ENCODE measurements around the gene ACE.

The ACE gene

GRCh38 chr17:63439687-63440086 lies 37.2 kb upstream of the ACE start:
- DNase-seq (ENCODE audit: extremely low spot score) = no peak
- ChIA-PET CTCF (interaction anchor here (0.7 to 2.4 kb wide), 7 partner anchors 14 to 173 kb away, joined by 3 to 26 read pairs (median 3); partner anchors contain the start of gene ACE), POLR2A (no interaction called here)
- TF ChIP-seq CTCF (IDR thresholded peaks at IDR 0.05; ENCODE audit: control extremely low read depth, extremely low read depth, low read depth, missing control alignments) = no peak

- no peak for TF ChIP-seq CTCF (IDR thresholded peaks at IDR 0.05; ENCODE audit: control extremely low read depth, extremely low read depth, low read depth, missing control alignments)
- CTCF ChIA-PET = interaction anchor here (0.7 to 2.4 kb wide), 7 partner anchors 14 to 173 kb away, joined by 3 to 26 read pairs (median 3); partner anchors contain the start of gene ACE
- no peak for DNase-seq (ENCODE audit: extremely low spot score)
- POLR2A ChIA-PET = no interaction called here
These were observed 36.6 kb upstream of the ACE start for GRCh38 chr17:63440127-63440769.

GRCh38 chr17:63440770-63441335 lies 36.0 kb upstream of the ACE start:
- no peak for DNase-seq (ENCODE audit: extremely low spot score)
- POLR2A ChIA-PET = no interaction called here
- CTCF ChIA-PET = interaction anchor here (0.7 to 4.5 kb wide), 7 partner anchors 12 to 172 kb away, joined by 3 to 37 read pairs (median 5); partner anchors contain the start of gene ACE
- TF ChIP-seq CTCF (IDR thresholded peaks at IDR 0.05; ENCODE audit: control extremely low read depth, extremely low read depth, low read depth, missing control alignments) = no peak

- ChIA-PET POLR2A (interaction anchor here (1.0 kb wide), 1 partner anchor 402 kb away, joined by 9 read pairs; no protein-coding TSS in a partner anchor), CTCF (interaction anchor here (0.7 to 4.5 kb wide), 3 partner anchors 11 to 16 kb away, joined by 3 to 37 read pairs (median 3); no protein-coding TSS in a partner anchor)
- no peak for DNase-seq (ENCODE audit: extremely low spot score)
- no peak for TF ChIP-seq CTCF (IDR thresholded peaks at IDR 0.05; ENCODE audit: control extremely low read depth, extremely low read depth, low read depth, missing control alignments)
These were observed 35.2 kb upstream of the ACE start for GRCh38 chr17:63441654-63442053.

GRCh38 chr17:63442074-63442473 lies 34.8 kb upstream of the ACE start:
- ChIA-PET POLR2A (interaction anchor here (1.0 kb wide), 1 partner anchor 401 kb away, joined by 9 read pairs; no protein-coding TSS in a partner anchor), CTCF (interaction anchor here (1.0 to 4.5 kb wide), 9 partner anchors 10 to 170 kb away, joined by 3 to 37 read pairs (median 6); no protein-coding TSS in a partner anchor)
- DNase-seq (ENCODE audit: extremely low spot score) = no peak
- no peak for TF ChIP-seq CTCF (IDR thresholded peaks at IDR 0.05; ENCODE audit: control extremely low read depth, extremely low read depth, low read depth, missing control alignments)

- POLR2A ChIA-PET = interaction anchor here (1.0 kb wide), 1 partner anchor 401 kb away, joined by 9 read pairs; no protein-coding TSS in a partner anchor
- CTCF ChIA-PET = interaction anchor here (1.0 to 4.5 kb wide), 9 partner anchors 7 to 169 kb away, joined by 3 to 37 read pairs (median 10); no protein-coding TSS in a partner anchor
- peak; percentile 47 for TF ChIP-seq CTCF (IDR thresholded peaks at IDR 0.05; ENCODE audit: control extremely low read depth, extremely low read depth, low read depth, missing control alignments)
These were observed 34.3 kb upstream of the ACE start for GRCh38 chr17:63442549-63443035.

More at GRCh38 chr17:63442549-63443035, 34.3 kb upstream of the ACE start:
- DNase-seq (ENCODE audit: extremely low spot score) = peak; percentile 52

Measured in GM10248 (cell line).